NT2/D1 (cell line): Measurements from ENCODE around the gene TRIM51G.
"Not testable (repeated sequence)": the region's sequence is repeated elsewhere in the genome, so short reads cannot be mapped to it uniquely, and the experiment has no call there.

Experiments
- SUZ12 ChIP-seq: IDR thresholded peaks from 2 replicates; pipeline ENCODE4 v1.6.1; 2011; ENCODE audit not compliant: insufficient read length, insufficient read depth; ENCODE audit errors: extremely low read depth
- YY1 ChIP-seq: IDR thresholded peaks from 2 replicates; pipeline ENCODE4 v1.6.1; 2011; ENCODE audit not compliant: insufficient read length, insufficient read depth

DNA sequence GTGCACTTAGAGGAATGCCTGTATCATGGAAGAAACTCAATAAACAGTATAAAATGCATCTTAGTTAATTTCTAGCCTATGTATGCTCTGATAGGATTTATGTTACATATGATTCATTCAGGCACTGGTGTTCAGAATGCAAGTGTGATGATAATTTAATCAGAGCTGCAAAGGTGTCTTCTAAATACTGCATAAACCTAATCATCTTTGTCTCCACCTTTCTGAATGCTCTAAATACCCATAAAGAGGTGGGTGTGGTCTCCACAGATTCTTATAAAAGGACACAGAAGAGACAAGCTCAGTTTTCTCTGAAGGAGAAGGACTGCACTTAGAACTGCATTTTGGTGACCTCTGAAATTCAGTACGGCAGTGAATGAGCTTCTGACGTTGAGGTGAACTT, 44.8 kb upstream of the TRIM51G start, which contains the start of gene TRIM49B:
- not testable (repeated sequence) for TF ChIP-seq YY1, SUZ12
